B cell (primary cell): ENCODE data around the gene CDC42BPA. TPM values are rescaled to one million over a fixed set of nuclear protein-coding genes. Genes with fewer than 3 reads are reported as not detected.

Experiments
- ATAC-seq: fragments of 200-7000 bp; cut with Tn5 transposase; one replicate; pipeline ENCODE4 v1.10.0; 2021; ENCODE audit warnings: low read depth, mild to moderate bottlenecking, moderate number of reproducible peaks, moderate library complexity
- CTCF ChIA-PET: fragments of 350-600 bp; sonication (Branson Sonifier 250); formaldehyde crosslinking; loops from one replicate; lab custom pipeline; 2021; ENCODE audit warnings: antibody characterized with exemption, inconsistent platforms; lab: Charles Lee
- POLR2A ChIA-PET: fragments of 350-600 bp; sonication (Branson Sonifier 250); formaldehyde crosslinking; loops from one replicate; lab custom pipeline; 2021; ENCODE audit warnings: antibody characterized with exemption; lab: Charles Lee
- DNase-seq: peaks from one replicate; pipeline ENCODE4 v3.0.0; 2013
- H2AFZ ChIP-seq: 2 replicates; pipeline ENCODE4 v1.6.1; 2012; ENCODE audit warnings: mild to moderate bottlenecking, low read depth, low read length; ENCODE audit not compliant: insufficient read depth, poor library complexity, severe bottlenecking
- H3K27ac ChIP-seq, 2 donors: 1 replicate in 1 of 2; 2 replicates in 1 of 2; pipeline ENCODE4 v1.5.1; 2012 to 2013; ENCODE audit warnings: low read length in 2 of 2, mild to moderate bottlenecking in 2 of 2, moderate library complexity in 1 of 2
- H3K27me3 ChIP-seq, 4 experiments: fragments of 200-600 bp in 1 of 4; sonication (generic) in 1 of 4; replicated peaks in 1 of 4; 1 replicate in 2 of 4; 2 replicates in 2 of 4; pipeline versions ENCODE4 v1.6.1 to v1.7.0; 2013 to 2016; ENCODE audit warnings: low read length in 3 of 4, mild to moderate bottlenecking in 2 of 4, mixed read lengths in 1 of 4, moderate library complexity in 1 of 4; ENCODE audit not compliant: insufficient read depth in 4 of 4, control insufficient read depth in 3 of 4; ENCODE audit errors: control extremely low read depth in 1 of 4
- H3K36me3 ChIP-seq, 2 experiments: replicated peaks in 1 of 2; 1 replicate in 1 of 2; 2 replicates in 1 of 2; pipeline versions ENCODE4 v1.6.1 to v1.7.1; 2013; ENCODE audit warnings: low read length in 1 of 2; ENCODE audit not compliant: insufficient read depth in 2 of 2, control insufficient read depth in 1 of 2; ENCODE audit errors: control extremely low read depth in 1 of 2, extremely low read depth in 1 of 2
- H3K4me1 ChIP-seq, 2 donors: fragments of 200-600 bp in 1 of 2; sonication (generic) in 1 of 2; 1 replicate in 1 of 2; 2 replicates in 1 of 2; pipeline versions ENCODE4 v1.5.1 to v1.6.1; 2013 to 2017; ENCODE audit warnings: low read length in 2 of 2; ENCODE audit not compliant: control insufficient read depth in 2 of 2, insufficient read depth in 2 of 2
- H3K4me2 ChIP-seq: replicated peaks from 2 replicates; pipeline ENCODE3; 2012; ENCODE audit warnings: mild to moderate bottlenecking, low read depth, low read length; ENCODE audit not compliant: poor library complexity, severe bottlenecking
- H3K4me3 ChIP-seq, 5 experiments: fragments of 200-600 bp in 1 of 5; sonication (generic) in 1 of 5; 1 replicate in 3 of 5; 2 replicates in 2 of 5; pipeline versions ENCODE4 v1.5.1 to v1.7.0; 2011 to 2016; ENCODE audit warnings: low read length in 4 of 5, mild to moderate bottlenecking in 4 of 5, low read depth in 2 of 5, control low read depth in 1 of 5, moderate library complexity in 1 of 5; ENCODE audit not compliant: insufficient read depth in 1 of 5; ENCODE audit errors: control extremely low read depth in 1 of 5, extremely low read depth in 1 of 5
- H3K79me2 ChIP-seq: fragments of 200-600 bp; sonication (generic); one replicate; pipeline ENCODE4 v1.6.0; 2016; ENCODE audit warnings: low read length; ENCODE audit not compliant: control insufficient read depth, insufficient read depth
- H3K9ac ChIP-seq: fragments of 200-600 bp; sonication (generic); 2 replicates; pipeline ENCODE4 v1.6.1; 2017; ENCODE audit warnings: mild to moderate bottlenecking, low read length, moderate library complexity
- H3K9me3 ChIP-seq, 3 donors: one replicate each; pipeline versions ENCODE4 v1.6.1 to v1.7.1; 2013; ENCODE audit warnings: low read length in 2 of 3; ENCODE audit not compliant: control insufficient read depth in 2 of 3, insufficient read depth in 1 of 3; ENCODE audit errors: control extremely low read depth in 1 of 3
- H4K20me1 ChIP-seq: 2 replicates; pipeline ENCODE4 v1.6.0; 2012; ENCODE audit warnings: mild to moderate bottlenecking, low read length; ENCODE audit not compliant: insufficient read depth, control insufficient read depth, poor library complexity, severe bottlenecking
- H3K27ac Mint-ChIP-seq: one replicate; pipeline ENCODE4 v1.8.0; 2021; ENCODE audit warnings: mixed read lengths
- H3K27me3 Mint-ChIP-seq: one replicate; pipeline ENCODE4 v1.8.0; 2021; ENCODE audit warnings: mixed read lengths
- H3K4me1 Mint-ChIP-seq: one replicate; pipeline ENCODE4 v1.8.0; 2021; ENCODE audit warnings: mixed read lengths
- H3K4me3 Mint-ChIP-seq: one replicate; pipeline ENCODE4 v1.8.0; 2021; ENCODE audit warnings: mixed read lengths
- H3K9me3 Mint-ChIP-seq: one replicate; pipeline ENCODE4 v1.8.0; 2022; ENCODE audit warnings: mixed read lengths; ENCODE audit not compliant: insufficient read depth
- EZH2 ChIP-seq: IDR thresholded peaks from 2 replicates; pipeline ENCODE4 v1.6.1; 2012; ENCODE audit warnings: borderline replicate concordance, low read depth, mild to moderate bottlenecking, moderate library complexity, low read length; ENCODE audit not compliant: insufficient read depth, poor library complexity, severe bottlenecking
- WGBS: methylation state at CpG from one replicate; pipeline ENCODE4 v1.1.5; 2013; ENCODE audit warnings: missing lambda C conversion rate; ENCODE audit not compliant: insufficient coverage; 5-methylcytosine and 5-hydroxymethylcytosine counted together
- intact Hi-C: fragments of 100-400 bp; cut with micrococcal nuclease; formaldehyde crosslinking; loops from one replicate; pipeline ENCODE4 v1.10.0; 2022
- polyA plus RNA-seq: library from polyadenylated mRNA; depleted of rRNA; stranded (reverse); fragments of >200 nt; gene quantifications from 2 replicates; pipeline ENCODE4 v1.2.3, GENCODE V29; 2012
- total RNA-seq, 2 donors: library from RNA; stranded (reverse); fragments of 120-200 nt in 1 of 2; gene quantifications; 1 replicate in 1 of 2; 2 replicates in 1 of 2; pipeline versions ENCODE4 v1.2.3 to v1.2.4, GENCODE V29; 2013 to 2022
- TF ChIP-seq, protein P1 (sequence below): fragments of 200-600 bp; IDR thresholded peaks from one replicate; pipeline ENCODE4 v1.8.0; 2022; ENCODE audit warnings: antibody characterized with exemption, mild to moderate bottlenecking

Gene CDC42BPA
- total and polyA plus RNA-seq, 2 donors (not counting 1 experiment from before 2014, with no cell fraction given), result 0.04 to 0.69 TPM

DNA sequence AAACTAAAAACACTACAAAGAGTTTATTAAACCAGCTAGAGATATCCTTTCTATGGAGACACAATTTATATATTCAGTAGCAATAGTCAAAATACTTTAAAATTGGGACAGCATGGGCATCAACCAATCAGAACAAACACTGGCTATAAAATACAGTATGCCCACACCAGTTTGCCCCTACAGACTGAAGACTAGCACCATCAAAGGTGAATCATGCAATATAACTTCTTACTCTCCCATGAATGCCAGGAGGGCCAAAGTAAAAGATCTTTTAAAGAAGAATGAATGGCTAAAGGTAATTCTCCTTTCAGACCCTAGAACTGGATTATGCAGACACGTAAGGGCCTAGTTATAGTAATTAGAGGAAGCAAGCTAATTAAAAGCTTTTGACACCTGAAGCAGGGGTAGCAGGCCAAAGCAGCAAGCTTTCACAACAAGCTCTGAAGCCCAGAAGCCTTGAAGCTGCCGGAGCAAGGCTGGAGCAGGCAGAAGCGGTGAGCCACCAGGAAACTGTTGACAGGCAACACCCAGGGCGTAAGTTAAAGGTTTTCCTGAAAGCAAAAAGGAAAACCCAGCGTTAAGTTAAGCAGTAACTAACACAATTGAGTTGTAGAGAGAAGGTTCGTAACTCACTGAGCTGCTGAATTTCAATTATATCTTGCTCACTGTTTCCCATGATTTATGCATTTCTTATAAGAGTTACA lies 99.3 kb downstream of the CDC42BPA start:
- CTCF ChIA-PET, result interaction anchor here (0.7 to 0.8 kb wide), 2 partner anchors 8 to 34 kb away, joined by 3 read pairs; no protein-coding TSS in a partner anchor
- H3K27ac ChIP-seq, result no peak overlapping the region
- no peak overlapping the region for H3K4me3 ChIP-seq
- DNase-seq, result no peak
- no peaks in the 10 kb centered on the region for H4K20me1 ChIP-seq
- H3K36me3 ChIP-seq, result no peaks in the 10 kb centered on the region
- H2AFZ ChIP-seq, result peak overlapping the region; percentile 1
- ATAC-seq, result no peak
- Mint-ChIP-seq H3K4me3 (no peak overlapping the region), H3K4me1 (no peaks in the 10 kb centered on the region), H3K27me3 (peaks cover 25% of the 10 kb centered on the region), H3K9me3 (no peaks in the 10 kb centered on the region), H3K27ac (no peak overlapping the region)
- no peaks in the 10 kb centered on the region for H3K79me2 ChIP-seq
- H3K9me3 ChIP-seq, result no peaks in the 10 kb centered on the region
- no peaks in the 10 kb centered on the region for H3K27me3 ChIP-seq
- H3K4me2 ChIP-seq, result no peak overlapping the region
- TF ChIP-seq, protein P1, sequence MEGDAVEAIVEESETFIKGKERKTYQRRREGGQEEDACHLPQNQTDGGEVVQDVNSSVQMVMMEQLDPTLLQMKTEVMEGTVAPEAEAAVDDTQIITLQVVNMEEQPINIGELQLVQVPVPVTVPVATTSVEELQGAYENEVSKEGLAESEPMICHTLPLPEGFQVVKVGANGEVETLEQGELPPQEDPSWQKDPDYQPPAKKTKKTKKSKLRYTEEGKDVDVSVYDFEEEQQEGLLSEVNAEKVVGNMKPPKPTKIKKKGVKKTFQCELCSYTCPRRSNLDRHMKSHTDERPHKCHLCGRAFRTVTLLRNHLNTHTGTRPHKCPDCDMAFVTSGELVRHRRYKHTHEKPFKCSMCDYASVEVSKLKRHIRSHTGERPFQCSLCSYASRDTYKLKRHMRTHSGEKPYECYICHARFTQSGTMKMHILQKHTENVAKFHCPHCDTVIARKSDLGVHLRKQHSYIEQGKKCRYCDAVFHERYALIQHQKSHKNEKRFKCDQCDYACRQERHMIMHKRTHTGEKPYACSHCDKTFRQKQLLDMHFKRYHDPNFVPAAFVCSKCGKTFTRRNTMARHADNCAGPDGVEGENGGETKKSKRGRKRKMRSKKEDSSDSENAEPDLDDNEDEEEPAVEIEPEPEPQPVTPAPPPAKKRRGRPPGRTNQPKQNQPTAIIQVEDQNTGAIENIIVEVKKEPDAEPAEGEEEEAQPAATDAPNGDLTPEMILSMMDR, result no peak
- TF ChIP-seq EZH2, result no peak
- no peak overlapping the region for H3K9ac ChIP-seq
- 29% methylated on average over 4 of the region's 6 CpGs for WGBS
- no peaks in the 10 kb centered on the region for H3K4me1 ChIP-seq
- intact Hi-C loops, result no loop called here
- POLR2A ChIA-PET, result no interaction called here

GRCh38 chr1:227215863-227216510 lies 102.3 kb downstream of the CDC42BPA start:
- DNase-seq (no peak), ATAC-seq (no peak)
- H3K36me3 ChIP-seq, result no peaks in the 10 kb centered on the region
- H2AFZ ChIP-seq, result no peak overlapping the region
- CTCF ChIA-PET, result no interaction called here
- H3K4me2 ChIP-seq, result no peak overlapping the region
- POLR2A ChIA-PET, result no interaction called here
- Mint-ChIP-seq H3K9me3 (no peaks in the 10 kb centered on the region), H3K27me3 (peaks cover 21% of the 10 kb centered on the region), H3K27ac (no peak overlapping the region), H3K4me3 (no peak overlapping the region), H3K4me1 (no peaks in the 10 kb centered on the region)
- peaks cover 0 to 2% (median 0%) of the 10 kb centered on the region in 4 experiments for H3K27me3 ChIP-seq
- no peak overlapping the region for H3K9ac ChIP-seq
- H4K20me1 ChIP-seq, result no peaks in the 10 kb centered on the region
- H3K9me3 ChIP-seq, result no peaks in the 10 kb centered on the region
- no peak overlapping the region for H3K27ac ChIP-seq
- no peak overlapping the region for H3K4me3 ChIP-seq
- WGBS, result no CpG with 5 or more reads among the region's 2 CpGs
- TF ChIP-seq, protein P1, result no peak
- no peak for TF ChIP-seq EZH2
- intact Hi-C loops, result no loop called here
- H3K79me2 ChIP-seq, result no peaks in the 10 kb centered on the region
- H3K4me1 ChIP-seq, result no peaks in the 10 kb centered on the region
